Neural cell (in vitro differentiated cells): ENCODE data around the gene OAS1. TPM values are rescaled to one million over a fixed set of nuclear protein-coding genes. Genes with fewer than 3 reads are reported as not detected.

Experiments
- H2AFZ ChIP-seq: fragments of 200-600, 300-800 bp; sonication (generic), shearing (Covaris generic); 2 replicates; pipeline ENCODE4 v1.6.0; 2014; ENCODE audit warnings: low read depth, mild to moderate bottlenecking, antibody characterized with exemption, low read length, moderate library complexity
- H3F3A ChIP-seq: fragments of 200-600 bp; shearing (Covaris generic); 2 replicates; pipeline ENCODE4 v1.6.1; 2016; ENCODE audit warnings: mild to moderate bottlenecking, moderate library complexity, mixed read lengths, antibody characterized with exemption, low read length; ENCODE audit not compliant: insufficient read depth, poor library complexity, severe bottlenecking
- H3K27ac ChIP-seq: fragments of 200-600, 300-800 bp; sonication (generic), shearing (Covaris generic); 2 replicates; pipeline ENCODE4 v1.5.1; 2014; ENCODE audit warnings: mild to moderate bottlenecking, low read length, moderate library complexity
- H3K27me3 ChIP-seq: fragments of 300-800, 200-600 bp; sonication (generic), shearing (Covaris generic); 2 replicates; pipeline ENCODE4 v1.6.0; 2014; ENCODE audit warnings: mild to moderate bottlenecking, low read depth, low read length, moderate library complexity; ENCODE audit not compliant: insufficient read depth
- H3K36me3 ChIP-seq: fragments of 300-800, 200-600 bp; sonication (generic), shearing (Covaris generic); 2 replicates; pipeline ENCODE4 v1.5.1; 2014; ENCODE audit warnings: mild to moderate bottlenecking, antibody characterized with exemption, low read length, moderate library complexity; ENCODE audit not compliant: insufficient read depth
- H3K4me2 ChIP-seq: fragments of 300-800, 200-600 bp; sonication (generic), shearing (Covaris generic); 2 replicates; pipeline ENCODE4 v1.6.0; 2014; ENCODE audit warnings: mild to moderate bottlenecking, low read length
- H3K4me3 ChIP-seq: fragments of 300-800, 200-600 bp; sonication (generic), shearing (Covaris generic); 2 replicates; pipeline ENCODE4 v1.5.1; 2014; ENCODE audit warnings: mild to moderate bottlenecking, low read length, moderate library complexity
- H3K79me2 ChIP-seq: fragments of 200-600 bp; shearing (Covaris generic); replicated peaks from 2 replicates; pipeline ENCODE4 v1.6.0; 2014; ENCODE audit warnings: mild to moderate bottlenecking, low read length, moderate library complexity; ENCODE audit not compliant: insufficient read depth
- H3K9ac ChIP-seq: fragments of 300-800, 200-600 bp; sonication (generic), shearing (Covaris generic); 2 replicates; pipeline ENCODE4 v1.6.1; 2016; ENCODE audit warnings: mild to moderate bottlenecking, low read length, mixed read lengths
- H3K9me2 ChIP-seq: fragments of 200-600 bp; shearing (Covaris generic); 2 replicates; pipeline ENCODE4 v1.6.1; 2016; ENCODE audit warnings: mild to moderate bottlenecking, low read length, mixed read lengths; ENCODE audit not compliant: insufficient read depth
- H3K9me3 ChIP-seq: fragments of 200-600, 300-800 bp; sonication (generic), shearing (Covaris generic); 2 replicates; pipeline ENCODE4 v1.6.1; 2016; ENCODE audit warnings: mild to moderate bottlenecking, mixed run types, low read length, moderate library complexity, mixed read lengths
- H4K20me1 ChIP-seq: fragments of 200-600 bp; shearing (Covaris generic); 2 replicates; pipeline ENCODE4 v1.6.1; 2016; ENCODE audit warnings: mild to moderate bottlenecking, mixed run types; ENCODE audit not compliant: insufficient read depth
- EP300 ChIP-seq: fragments of 450-650 bp; conservative IDR thresholded peaks from 2 replicates; pipeline ENCODE4 v1.6.1; 2014; ENCODE audit warnings: antibody characterized with exemption, mild to moderate bottlenecking, moderate library complexity; ENCODE audit not compliant: poor library complexity, severe bottlenecking
- EZH2 ChIP-seq: fragments of 200-600, 300-800 bp; shearing (Covaris generic), sonication (generic); IDR thresholded peaks from 2 replicates; pipeline ENCODE4 v1.6.1; 2014; ENCODE audit warnings: antibody characterized with exemption, low read length, borderline replicate concordance, mild to moderate bottlenecking; ENCODE audit not compliant: insufficient read depth, poor library complexity, severe bottlenecking
- MXI1 ChIP-seq: fragments of 450-650 bp; conservative IDR thresholded peaks from 2 replicates; pipeline ENCODE4 v1.6.1; 2014; ENCODE audit warnings: antibody characterized with exemption, mild to moderate bottlenecking; ENCODE audit not compliant: poor library complexity, severe bottlenecking
- POLR2AphosphoS5 ChIP-seq: IDR thresholded peaks from 2 replicates; pipeline ENCODE4 v1.6.1; 2012
- RAD21 ChIP-seq: fragments of 450-650 bp; conservative IDR thresholded peaks from 2 replicates; pipeline ENCODE4 v1.6.1; 2014; ENCODE audit warnings: antibody characterized with exemption, mild to moderate bottlenecking, moderate library complexity
- SMC3 ChIP-seq: fragments of 450-650 bp; conservative IDR thresholded peaks from 2 replicates; pipeline ENCODE4 v1.6.1; 2014; ENCODE audit warnings: antibody characterized with exemption, mild to moderate bottlenecking, moderate library complexity; ENCODE audit not compliant: poor library complexity
- TAF1 ChIP-seq: IDR thresholded peaks from 2 replicates; pipeline ENCODE4 v1.6.1; 2012; ENCODE audit warnings: low read depth
- polyA plus RNA-seq: library from polyadenylated mRNA; depleted of rRNA; stranded (reverse); fragments of >200 nt; gene quantifications from 2 replicates; pipeline ENCODE4 v1.2.3, GENCODE V29; 2014
- TF ChIP-seq, protein P1 (sequence below): fragments of 450-650 bp; IDR thresholded peaks from 2 replicates; pipeline ENCODE4 v1.5.1; 2014; ENCODE audit warnings: antibody characterized with exemption, mild to moderate bottlenecking, moderate library complexity; ENCODE audit not compliant: poor library complexity, severe bottlenecking
- TF ChIP-seq, protein P2 (sequence below): IDR thresholded peaks from 2 replicates; pipeline ENCODE4 v1.6.1; 2012; ENCODE audit warnings: borderline replicate concordance

OAS1 gene
- polyA plus RNA-seq, 1 donor from 2014 or later, result not detected

DNA sequence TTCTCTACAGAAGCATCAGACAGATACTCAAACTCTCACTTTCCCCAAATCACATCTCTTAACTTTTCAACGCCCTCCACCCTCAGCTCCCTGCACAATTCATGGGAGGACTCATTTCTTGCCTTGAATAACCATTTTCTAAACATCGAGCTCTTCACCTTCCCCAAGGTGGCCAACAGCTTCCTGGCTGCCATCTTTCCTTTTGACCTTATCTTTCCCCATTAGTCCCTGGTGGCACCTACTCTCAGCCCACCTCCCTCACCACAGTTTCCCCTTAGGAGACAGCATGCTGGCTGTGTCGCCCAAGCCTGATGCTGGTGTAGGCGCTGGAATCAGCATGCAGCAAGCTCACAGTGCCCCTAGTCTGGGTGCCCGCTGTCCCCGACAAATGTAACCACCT is 8.4 kb upstream of the OAS1 start:
- Histone ChIP-seq H3K9me3 (no peaks in the 10 kb centered on the region), H3K9ac (no peak overlapping the region), H4K20me1 (no peaks in the 10 kb centered on the region), H2AFZ (no peak overlapping the region), H3K27ac (no peak overlapping the region), H3K9me2 (no peaks in the 10 kb centered on the region), H3F3A (no peaks in the 10 kb centered on the region), H3K4me2 (no peak overlapping the region), H3K27me3 (no peaks in the 10 kb centered on the region), H3K36me3 (no peaks in the 10 kb centered on the region), H3K79me2 (no peaks in the 10 kb centered on the region), H3K4me3 (no peak overlapping the region)
- no peak for TF ChIP-seq EZH2
- TF ChIP-seq, protein P1, sequence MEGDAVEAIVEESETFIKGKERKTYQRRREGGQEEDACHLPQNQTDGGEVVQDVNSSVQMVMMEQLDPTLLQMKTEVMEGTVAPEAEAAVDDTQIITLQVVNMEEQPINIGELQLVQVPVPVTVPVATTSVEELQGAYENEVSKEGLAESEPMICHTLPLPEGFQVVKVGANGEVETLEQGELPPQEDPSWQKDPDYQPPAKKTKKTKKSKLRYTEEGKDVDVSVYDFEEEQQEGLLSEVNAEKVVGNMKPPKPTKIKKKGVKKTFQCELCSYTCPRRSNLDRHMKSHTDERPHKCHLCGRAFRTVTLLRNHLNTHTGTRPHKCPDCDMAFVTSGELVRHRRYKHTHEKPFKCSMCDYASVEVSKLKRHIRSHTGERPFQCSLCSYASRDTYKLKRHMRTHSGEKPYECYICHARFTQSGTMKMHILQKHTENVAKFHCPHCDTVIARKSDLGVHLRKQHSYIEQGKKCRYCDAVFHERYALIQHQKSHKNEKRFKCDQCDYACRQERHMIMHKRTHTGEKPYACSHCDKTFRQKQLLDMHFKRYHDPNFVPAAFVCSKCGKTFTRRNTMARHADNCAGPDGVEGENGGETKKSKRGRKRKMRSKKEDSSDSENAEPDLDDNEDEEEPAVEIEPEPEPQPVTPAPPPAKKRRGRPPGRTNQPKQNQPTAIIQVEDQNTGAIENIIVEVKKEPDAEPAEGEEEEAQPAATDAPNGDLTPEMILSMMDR, result no peak
- TF ChIP-seq POLR2AphosphoS5, result no peak
- no peak for TF ChIP-seq TAF1
- TF ChIP-seq, protein P2, sequence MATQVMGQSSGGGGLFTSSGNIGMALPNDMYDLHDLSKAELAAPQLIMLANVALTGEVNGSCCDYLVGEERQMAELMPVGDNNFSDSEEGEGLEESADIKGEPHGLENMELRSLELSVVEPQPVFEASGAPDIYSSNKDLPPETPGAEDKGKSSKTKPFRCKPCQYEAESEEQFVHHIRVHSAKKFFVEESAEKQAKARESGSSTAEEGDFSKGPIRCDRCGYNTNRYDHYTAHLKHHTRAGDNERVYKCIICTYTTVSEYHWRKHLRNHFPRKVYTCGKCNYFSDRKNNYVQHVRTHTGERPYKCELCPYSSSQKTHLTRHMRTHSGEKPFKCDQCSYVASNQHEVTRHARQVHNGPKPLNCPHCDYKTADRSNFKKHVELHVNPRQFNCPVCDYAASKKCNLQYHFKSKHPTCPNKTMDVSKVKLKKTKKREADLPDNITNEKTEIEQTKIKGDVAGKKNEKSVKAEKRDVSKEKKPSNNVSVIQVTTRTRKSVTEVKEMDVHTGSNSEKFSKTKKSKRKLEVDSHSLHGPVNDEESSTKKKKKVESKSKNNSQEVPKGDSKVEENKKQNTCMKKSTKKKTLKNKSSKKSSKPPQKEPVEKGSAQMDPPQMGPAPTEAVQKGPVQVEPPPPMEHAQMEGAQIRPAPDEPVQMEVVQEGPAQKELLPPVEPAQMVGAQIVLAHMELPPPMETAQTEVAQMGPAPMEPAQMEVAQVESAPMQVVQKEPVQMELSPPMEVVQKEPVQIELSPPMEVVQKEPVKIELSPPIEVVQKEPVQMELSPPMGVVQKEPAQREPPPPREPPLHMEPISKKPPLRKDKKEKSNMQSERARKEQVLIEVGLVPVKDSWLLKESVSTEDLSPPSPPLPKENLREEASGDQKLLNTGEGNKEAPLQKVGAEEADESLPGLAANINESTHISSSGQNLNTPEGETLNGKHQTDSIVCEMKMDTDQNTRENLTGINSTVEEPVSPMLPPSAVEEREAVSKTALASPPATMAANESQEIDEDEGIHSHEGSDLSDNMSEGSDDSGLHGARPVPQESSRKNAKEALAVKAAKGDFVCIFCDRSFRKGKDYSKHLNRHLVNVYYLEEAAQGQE, result no peak
- TF ChIP-seq SMC3, result no peak
- TF ChIP-seq RAD21, result no peak
- TF ChIP-seq EP300, result no peak

DNA sequence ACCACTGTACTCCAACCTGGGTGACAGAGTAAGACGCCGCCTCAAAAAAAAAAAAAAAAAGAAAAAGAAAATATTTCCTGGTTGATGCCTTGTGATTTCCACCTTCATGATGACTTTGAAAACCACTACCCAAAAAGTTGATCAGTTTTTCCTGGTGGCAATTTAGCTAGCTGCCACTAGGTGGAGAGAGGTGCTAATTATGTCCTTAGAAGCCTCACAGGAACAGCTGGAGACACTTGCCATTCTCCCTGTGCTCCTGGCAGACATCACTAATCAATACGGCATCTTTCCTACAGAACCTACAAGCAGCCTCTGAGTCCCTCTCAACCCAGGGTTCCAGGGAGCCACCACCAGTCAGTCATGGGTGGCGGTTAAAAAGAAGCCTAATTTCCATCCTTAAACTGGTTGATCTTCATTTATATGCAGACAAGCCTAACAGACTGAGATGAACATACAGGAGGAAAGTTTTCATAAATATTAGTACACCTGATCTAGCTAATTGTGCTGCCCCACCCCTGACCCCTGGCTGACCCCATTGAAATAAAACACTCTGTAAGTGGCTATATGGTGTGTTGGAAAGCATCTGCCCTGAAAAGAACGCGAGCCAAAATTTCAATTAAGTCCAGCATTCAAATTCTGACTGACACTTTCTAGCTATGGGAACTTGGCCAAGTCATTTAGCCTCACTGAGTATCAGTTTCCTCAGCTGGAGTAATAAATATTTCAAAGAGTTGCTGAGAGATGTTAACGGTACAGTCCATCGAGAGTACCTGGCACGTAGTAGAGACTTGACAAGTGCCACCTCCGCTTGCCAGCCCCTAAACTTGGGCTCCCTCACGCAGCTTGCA is 6.2 kb upstream of the OAS1 start:
- no peaks in the 10 kb centered on the region for H3K79me2 ChIP-seq
- no peaks in the 10 kb centered on the region for H3K9me3 ChIP-seq
- H3K36me3 ChIP-seq, result no peaks in the 10 kb centered on the region
- no peak overlapping the region for H3K9ac ChIP-seq
- no peak overlapping the region for H2AFZ ChIP-seq
- TF ChIP-seq TAF1 (no peak), SMC3 (no peak), EZH2 (no peak), EP300 (no peak), MXI1 (no peak), RAD21 (no peak), POLR2AphosphoS5 (no peak)
- TF ChIP-seq, protein P1, result no peak
- TF ChIP-seq, protein P2, result no peak
- H3K27ac ChIP-seq, result no peak overlapping the region
- H3K9me2 ChIP-seq, result no peaks in the 10 kb centered on the region
- H3K4me3 ChIP-seq, result no peak overlapping the region
- no peaks in the 10 kb centered on the region for H3F3A ChIP-seq
- H3K27me3 ChIP-seq, result no peaks in the 10 kb centered on the region
- no peak overlapping the region for H3K4me2 ChIP-seq
- no peaks in the 10 kb centered on the region for H4K20me1 ChIP-seq
